IPS-15b (cell line): ENCODE measurements around the gene CC2D2A.

Experiments
- H3K27me3 ChIP-seq: one replicate; pipeline ENCODE4 v1.6.1; 2013; ENCODE audit warnings: low read length; ENCODE audit not compliant: control insufficient read depth, insufficient read depth
- H3K36me3 ChIP-seq: one replicate; pipeline ENCODE4 v1.6.1; 2013; ENCODE audit warnings: low read length; ENCODE audit not compliant: control insufficient read depth, insufficient read depth
- H3K4me1 ChIP-seq: one replicate; pipeline ENCODE4 v1.6.1; 2013; ENCODE audit warnings: mild to moderate bottlenecking, low read length; ENCODE audit not compliant: control insufficient read depth, insufficient read depth
- H3K4me3 ChIP-seq: one replicate; pipeline ENCODE4 v1.5.1; 2013; ENCODE audit warnings: low read depth, low read length
- H3K9ac ChIP-seq: one replicate; pipeline ENCODE4 v1.6.1; 2013; ENCODE audit warnings: low read depth, mild to moderate bottlenecking, low read length
- H3K9me3 ChIP-seq: one replicate; pipeline ENCODE4 v1.6.1; 2013; ENCODE audit warnings: mild to moderate bottlenecking, low read length; ENCODE audit not compliant: control insufficient read depth, insufficient read depth

CC2D2A gene

DNA sequence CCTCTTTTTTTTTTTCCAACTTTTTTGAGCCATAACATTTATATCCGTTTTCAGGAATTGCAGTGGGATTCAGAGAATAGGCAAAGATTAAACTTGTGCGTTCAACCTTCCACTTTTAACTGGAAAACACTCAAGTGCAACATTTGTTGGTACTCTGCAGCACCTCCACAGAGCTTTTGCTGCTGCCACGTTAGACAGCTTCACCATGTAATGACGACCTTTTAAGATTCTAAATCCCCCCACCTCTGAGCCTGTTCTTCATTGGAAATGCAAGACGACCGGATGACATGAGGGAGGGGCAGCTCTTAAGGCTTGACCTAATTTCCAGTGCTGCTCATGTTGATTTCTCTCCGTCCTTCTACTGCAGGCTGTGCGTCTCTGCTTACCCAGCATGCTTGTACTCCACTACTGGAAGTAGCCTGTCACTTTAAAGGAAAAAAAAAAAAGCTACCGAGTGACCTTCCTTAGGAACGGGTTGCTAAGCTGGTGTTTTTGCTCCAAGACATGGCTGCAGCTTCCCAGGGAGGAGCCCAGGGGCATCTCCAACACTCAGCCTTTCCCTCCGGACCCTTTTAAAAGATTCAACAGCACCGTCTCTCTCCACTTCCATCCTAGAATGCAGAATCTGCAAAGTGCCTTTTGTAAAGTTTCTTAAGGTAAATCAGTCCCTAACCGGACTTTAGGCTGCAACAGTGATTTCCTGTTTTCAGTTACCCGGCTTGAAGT is at the start of gene CC2D2A:
CC2D2A (plus strand) TSS at position 481 of the 726 bp plus-strand sequence. CDS start 6,051 bp downstream, outside the sequence.
- Histone ChIP-seq H3K27me3 (no peaks in the 10 kb centered on the region), H3K4me3 (peak within 1 kb of the TSS; percentile 51)

GRCh38 chr4:15420642-15421041 is 49.0 kb upstream of the CC2D2A start:
- no peaks in the 10 kb centered on the region for H3K27me3 ChIP-seq
- H3K4me1 ChIP-seq, result peaks cover 6% of the 10 kb centered on the region
- no peak overlapping the region for H3K4me3 ChIP-seq
- no peaks in the 10 kb centered on the region for H3K9me3 ChIP-seq
- no peak overlapping the region for H3K9ac ChIP-seq
- no peaks in the 10 kb centered on the region for H3K36me3 ChIP-seq

More for the DNA sequence above, at the start of gene CC2D2A:
- no peaks in the 10 kb centered on the region for H3K9me3 ChIP-seq
- H3K9ac ChIP-seq, result peak within 1 kb of the TSS; percentile 19
- H3K36me3 ChIP-seq, result no peaks in the 10 kb centered on the region
- peaks cover 15% of the 10 kb centered on the region for H3K4me1 ChIP-seq

DNA sequence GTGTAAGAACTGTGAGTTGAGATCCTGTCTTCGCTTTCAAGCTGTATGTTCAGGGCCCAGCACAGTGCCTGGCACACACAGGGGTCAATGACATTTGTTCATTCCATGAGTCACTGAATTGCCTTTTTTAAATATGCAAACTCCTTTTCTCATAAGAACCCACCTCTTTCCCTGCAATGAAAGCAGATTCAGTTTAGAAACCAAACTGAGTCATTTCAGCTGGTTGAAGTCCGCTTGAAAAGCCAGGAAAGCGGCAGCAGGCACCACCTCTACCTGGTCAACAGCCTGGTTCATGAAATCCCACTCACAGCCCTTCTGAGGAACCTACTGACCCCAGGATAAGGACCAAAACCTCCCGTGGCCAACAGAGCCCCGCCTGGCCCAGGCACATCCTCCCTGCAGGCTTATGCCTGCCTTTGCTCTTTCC is 46.4 kb upstream of the CC2D2A start:
- H3K36me3 ChIP-seq, result no peaks in the 10 kb centered on the region
- H3K4me1 ChIP-seq, result peaks cover 6% of the 10 kb centered on the region
- no peaks in the 10 kb centered on the region for H3K27me3 ChIP-seq
- H3K9me3 ChIP-seq, result no peaks in the 10 kb centered on the region
- H3K9ac ChIP-seq, result no peak overlapping the region
- no peak overlapping the region for H3K4me3 ChIP-seq

DNA sequence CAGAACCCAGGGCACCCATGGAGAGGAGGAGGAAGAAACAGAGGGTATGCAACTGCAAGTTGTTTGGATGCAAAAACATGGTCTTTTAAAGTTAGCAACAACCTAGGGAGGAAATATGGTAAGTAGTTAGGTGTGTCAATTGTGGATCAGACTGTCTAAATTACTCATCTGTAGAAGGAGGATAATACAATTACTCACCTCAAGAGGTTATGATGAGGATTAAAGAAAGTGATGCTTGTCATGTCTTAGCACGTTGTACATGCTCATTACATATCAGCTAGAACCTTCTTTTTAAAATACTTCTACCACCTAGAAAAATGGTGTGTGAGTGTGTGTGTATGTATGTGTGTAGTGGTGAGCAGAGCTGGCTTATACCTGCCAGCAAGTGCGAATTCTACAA is 44.2 kb upstream of the CC2D2A start:
- no peak overlapping the region for H3K9ac ChIP-seq
- H3K4me3 ChIP-seq, result no peak overlapping the region
- no peaks in the 10 kb centered on the region for H3K27me3 ChIP-seq
- H3K9me3 ChIP-seq, result no peaks in the 10 kb centered on the region
- H3K4me1 ChIP-seq, result peaks cover 1% of the 10 kb centered on the region
- H3K36me3 ChIP-seq, result no peaks in the 10 kb centered on the region

DNA sequence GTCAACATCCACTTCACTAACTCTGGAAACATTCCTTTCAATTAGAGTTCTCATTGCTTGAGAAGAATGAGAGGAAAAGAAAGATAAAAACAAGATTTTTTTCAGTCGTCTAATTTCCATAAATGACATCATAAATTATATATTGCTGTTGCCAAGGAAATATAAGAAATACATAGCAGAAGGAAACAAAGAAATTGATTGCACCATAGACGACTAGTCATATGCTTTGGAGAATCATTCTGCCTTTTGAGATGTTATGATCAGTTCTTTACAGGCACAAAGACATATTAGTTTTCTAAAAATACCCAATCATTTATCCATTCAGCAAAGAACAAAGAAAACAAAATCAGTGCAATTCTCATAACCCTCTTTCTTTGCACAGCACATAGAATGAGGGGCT is 42.5 kb upstream of the CC2D2A start:
- no peaks in the 10 kb centered on the region for H3K27me3 ChIP-seq
- H3K4me1 ChIP-seq, result no peaks in the 10 kb centered on the region
- H3K9ac ChIP-seq, result no peak overlapping the region
- H3K4me3 ChIP-seq, result no peak overlapping the region
- H3K36me3 ChIP-seq, result no peaks in the 10 kb centered on the region
- no peaks in the 10 kb centered on the region for H3K9me3 ChIP-seq

GRCh38 chr4:15427701-15428100 is 42.0 kb upstream of the CC2D2A start, which contains the start of gene C1QTNF7:
TSS of gene C1QTNF7 (plus strand) at chr4:15428033. CDS start at chr4:15435744, 7,711 bp downstream.
- no peak within 1 kb of the TSS for H3K4me3 ChIP-seq
- no peaks in the 10 kb centered on the region for H3K36me3 ChIP-seq
- no peaks in the 10 kb centered on the region for H3K9me3 ChIP-seq
- no peaks in the 10 kb centered on the region for H3K27me3 ChIP-seq
- H3K4me1 ChIP-seq, result no peaks in the 10 kb centered on the region
- H3K9ac ChIP-seq, result no peak within 1 kb of the TSS

GRCh38 chr4:15428611-15429010 is 41.1 kb upstream of the CC2D2A start:
- Histone ChIP-seq H3K9me3 (no peaks in the 10 kb centered on the region), H3K4me3 (no peak overlapping the region), H3K36me3 (no peaks in the 10 kb centered on the region)

DNA sequence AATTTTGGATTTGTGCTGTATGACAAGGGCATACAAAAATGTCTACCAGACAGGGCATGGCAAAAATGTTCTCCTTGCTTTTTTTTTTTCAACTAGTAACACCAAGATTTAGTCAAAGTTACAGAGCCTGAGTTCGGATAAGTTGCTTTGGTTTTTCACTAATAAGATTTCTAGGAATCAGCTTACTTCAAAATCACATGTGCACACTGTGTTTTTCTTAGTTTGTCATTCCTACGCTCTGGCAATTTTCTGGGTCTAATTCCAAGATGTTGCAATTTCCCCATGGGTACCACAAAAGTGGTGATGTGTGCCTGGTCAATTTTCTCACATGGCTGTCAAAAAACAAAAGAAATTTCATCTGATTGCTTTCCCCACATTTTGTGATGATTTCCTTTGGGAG is 35.6 kb upstream of the CC2D2A start:
- no peaks in the 10 kb centered on the region for H3K27me3 ChIP-seq
- H3K4me1 ChIP-seq, result no peaks in the 10 kb centered on the region
- H3K9ac ChIP-seq, result no peak overlapping the region
- H3K36me3 ChIP-seq, result no peaks in the 10 kb centered on the region
- H3K9me3 ChIP-seq, result no peaks in the 10 kb centered on the region
- H3K4me3 ChIP-seq, result no peak overlapping the region

More at GRCh38 chr4:15428611-15429010, 41.1 kb upstream of the CC2D2A start:
- no peak overlapping the region for H3K9ac ChIP-seq
- H3K27me3 ChIP-seq, result no peaks in the 10 kb centered on the region
- no peaks in the 10 kb centered on the region for H3K4me1 ChIP-seq

DNA sequence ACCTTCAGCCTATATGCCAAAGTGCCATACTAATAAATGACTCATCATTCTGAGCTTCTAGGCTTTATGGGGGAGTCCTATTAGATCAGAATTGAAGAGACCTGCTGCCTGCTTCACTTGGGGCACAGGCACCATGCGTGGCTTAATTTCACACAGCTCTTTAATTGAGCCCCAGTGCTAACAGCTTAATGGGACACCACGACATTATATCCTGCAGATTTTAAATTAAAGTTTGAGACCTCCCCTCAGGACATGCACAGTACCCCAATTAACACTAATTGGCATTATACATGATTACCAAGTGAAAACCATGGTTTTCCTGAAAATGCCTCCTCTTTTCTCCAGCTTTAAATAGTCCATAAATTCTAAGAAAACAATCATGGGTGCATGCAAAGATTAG is 35.0 kb upstream of the CC2D2A start:
- Histone ChIP-seq H3K27me3 (no peaks in the 10 kb centered on the region), H3K4me1 (no peaks in the 10 kb centered on the region), H3K36me3 (no peaks in the 10 kb centered on the region), H3K9me3 (no peaks in the 10 kb centered on the region), H3K4me3 (no peak overlapping the region), H3K9ac (no peak overlapping the region)

DNA sequence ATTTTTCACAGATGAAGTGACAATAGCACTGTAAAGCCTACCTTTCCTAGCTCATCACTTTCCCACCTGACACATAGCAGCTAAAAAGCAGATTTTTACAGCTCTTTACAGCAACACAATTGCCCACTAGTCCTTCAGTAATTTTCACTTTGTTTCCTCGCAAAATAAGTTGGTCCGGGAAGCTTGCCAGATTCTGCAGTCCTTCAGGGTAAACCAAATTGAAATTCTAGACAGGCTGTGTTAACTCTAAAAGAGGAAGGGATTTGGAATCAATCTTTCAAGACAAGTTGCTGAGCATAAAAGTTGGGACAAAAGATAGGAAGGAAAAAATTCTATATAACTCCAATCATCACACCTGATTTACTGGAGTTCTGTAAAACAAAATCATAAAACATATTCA is 33.2 kb upstream of the CC2D2A start:
- no peak overlapping the region for H3K4me3 ChIP-seq
- H3K4me1 ChIP-seq, result no peaks in the 10 kb centered on the region
- no peaks in the 10 kb centered on the region for H3K27me3 ChIP-seq
- no peak overlapping the region for H3K9ac ChIP-seq
- H3K9me3 ChIP-seq, result no peaks in the 10 kb centered on the region
- no peaks in the 10 kb centered on the region for H3K36me3 ChIP-seq

GRCh38 chr4:15438939-15439524 is 30.6 kb upstream of the CC2D2A start:
- no peaks in the 10 kb centered on the region for H3K4me1 ChIP-seq
- H3K27me3 ChIP-seq, result no peaks in the 10 kb centered on the region

More at GRCh38 chr4:15438939-15439524, 30.6 kb upstream of the CC2D2A start:
- Histone ChIP-seq H3K4me3 (no peak overlapping the region), H3K9ac (no peak overlapping the region), H3K36me3 (no peaks in the 10 kb centered on the region), H3K9me3 (no peaks in the 10 kb centered on the region)
